SU-DHL-6 (cell line): ENCODE data around the gene GRIK4.
"Not testable (repeated sequence)": the region's sequence is repeated elsewhere in the genome, so short reads cannot be mapped to it uniquely, and the experiment has no call there.

Source experiments
- EZH2phosphoT487 ChIP-seq: fragments of 200-600 bp; sonication (generic), shearing (Covaris generic); conservative IDR thresholded peaks from 2 replicates; pipeline ENCODE4 v1.6.1; 2018; ENCODE audit warnings: mild to moderate bottlenecking, antibody characterized with exemption, low read length, moderate library complexity, mixed read lengths
- TF ChIP-seq, protein P1 (sequence below): fragments of 200-600 bp; sonication (generic); IDR thresholded peaks from one replicate; pipeline ENCODE4 v1.5.1; 2017; ENCODE audit warnings: antibody characterized with exemption, mild to moderate bottlenecking, low read length, moderate library complexity; ENCODE audit not compliant: insufficient read depth, poor library complexity, severe bottlenecking

DNA sequence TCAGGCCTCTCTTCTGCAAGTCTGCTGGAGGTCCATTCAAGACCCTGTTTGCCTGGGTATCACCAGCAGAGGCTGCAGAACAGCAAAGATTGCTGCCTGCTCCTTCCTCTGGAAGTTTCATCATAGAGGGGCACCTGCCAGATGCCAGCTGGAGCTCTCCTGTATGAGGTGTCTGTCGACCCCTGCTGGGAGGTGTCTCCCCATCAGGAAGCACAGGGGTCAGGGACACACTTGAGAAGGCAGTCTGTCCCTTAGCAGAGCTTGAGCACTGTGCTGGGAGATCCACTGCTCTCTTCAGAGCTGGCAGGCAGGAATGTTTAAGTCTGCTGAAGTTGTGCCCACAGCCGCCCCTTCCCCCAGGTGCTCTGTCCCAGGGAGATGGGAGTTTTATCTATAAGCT, 254.2 kb downstream of the GRIK4 start:
- TF ChIP-seq, protein P1, sequence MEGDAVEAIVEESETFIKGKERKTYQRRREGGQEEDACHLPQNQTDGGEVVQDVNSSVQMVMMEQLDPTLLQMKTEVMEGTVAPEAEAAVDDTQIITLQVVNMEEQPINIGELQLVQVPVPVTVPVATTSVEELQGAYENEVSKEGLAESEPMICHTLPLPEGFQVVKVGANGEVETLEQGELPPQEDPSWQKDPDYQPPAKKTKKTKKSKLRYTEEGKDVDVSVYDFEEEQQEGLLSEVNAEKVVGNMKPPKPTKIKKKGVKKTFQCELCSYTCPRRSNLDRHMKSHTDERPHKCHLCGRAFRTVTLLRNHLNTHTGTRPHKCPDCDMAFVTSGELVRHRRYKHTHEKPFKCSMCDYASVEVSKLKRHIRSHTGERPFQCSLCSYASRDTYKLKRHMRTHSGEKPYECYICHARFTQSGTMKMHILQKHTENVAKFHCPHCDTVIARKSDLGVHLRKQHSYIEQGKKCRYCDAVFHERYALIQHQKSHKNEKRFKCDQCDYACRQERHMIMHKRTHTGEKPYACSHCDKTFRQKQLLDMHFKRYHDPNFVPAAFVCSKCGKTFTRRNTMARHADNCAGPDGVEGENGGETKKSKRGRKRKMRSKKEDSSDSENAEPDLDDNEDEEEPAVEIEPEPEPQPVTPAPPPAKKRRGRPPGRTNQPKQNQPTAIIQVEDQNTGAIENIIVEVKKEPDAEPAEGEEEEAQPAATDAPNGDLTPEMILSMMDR = not testable (repeated sequence)
- not testable (repeated sequence) for TF ChIP-seq EZH2phosphoT487
